Epidermal melanocyte (primary cell): ENCODE results near the gene FUT8.
"Not testable (repeated sequence)": the region's sequence is repeated elsewhere in the genome, so short reads cannot be mapped to it uniquely, and the experiment has no call there.

Experiments
- DNase-seq: peaks from one replicate; pipeline ENCODE4 v3.0.0; 2011; ENCODE audit warnings: low spot score; ENCODE audit not compliant: insufficient read length

The FUT8 gene

GRCh38 chr14:65449647-65450046 lies 37.1 kb downstream of the FUT8 start:
- no peak for DNase-seq

- no peak for DNase-seq
These were observed 41.4 kb downstream of the FUT8 start for GRCh38 chr14:65453807-65454480.

DNA sequence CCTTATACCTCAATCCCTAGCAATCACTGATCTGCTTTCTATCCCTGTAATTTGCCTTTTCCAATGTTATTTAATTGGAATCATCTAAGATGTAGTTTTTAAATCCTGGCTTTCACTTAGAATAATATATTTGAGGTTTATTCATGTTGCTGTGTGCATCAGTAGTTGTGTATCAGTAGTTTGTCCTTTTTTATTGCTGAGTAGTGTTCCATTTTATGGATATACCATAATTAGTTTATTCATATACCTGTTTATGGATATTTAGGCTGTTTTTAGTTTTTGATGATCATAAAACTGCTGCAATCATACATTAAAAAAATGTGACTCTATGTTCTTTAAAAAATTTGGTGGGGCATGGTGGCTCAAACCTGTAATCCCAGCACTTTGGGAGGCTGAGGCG lies 43.7 kb downstream of the FUT8 start:
- DNase-seq, result no peak

GRCh38 chr14:65461730-65462129 lies 49.2 kb downstream of the FUT8 start:
- DNase-seq, result no peak

DNA sequence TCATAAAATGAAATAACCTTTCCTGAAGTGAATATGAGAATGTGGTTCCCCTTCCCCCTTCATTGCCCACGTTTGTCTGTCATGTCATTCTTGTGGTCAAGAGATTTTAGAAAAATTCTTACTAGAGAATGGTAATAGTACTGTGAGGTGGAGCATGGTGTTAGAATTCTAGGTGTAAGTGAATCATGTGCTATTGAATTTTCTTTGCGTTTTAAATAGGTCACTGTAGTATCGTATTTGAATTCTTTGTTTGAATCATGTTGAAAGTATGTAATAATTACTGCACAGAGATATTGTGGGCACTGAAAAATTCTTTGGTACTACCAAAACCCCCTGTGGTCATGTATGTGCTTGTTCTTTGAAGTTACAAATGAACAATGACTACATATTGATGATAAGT lies 49.9 kb downstream of the FUT8 start:
- no peak for DNase-seq

- no peak for DNase-seq
These were observed 53.1 kb downstream of the FUT8 start for GRCh38 chr14:65465584-65465983.

- DNase-seq, result not testable (repeated sequence)
These were observed 55.4 kb downstream of the FUT8 start for GRCh38 chr14:65467926-65468325.

- DNase-seq, result no peak
These were observed 57.4 kb downstream of the FUT8 start for GRCh38 chr14:65469903-65470302.

DNA sequence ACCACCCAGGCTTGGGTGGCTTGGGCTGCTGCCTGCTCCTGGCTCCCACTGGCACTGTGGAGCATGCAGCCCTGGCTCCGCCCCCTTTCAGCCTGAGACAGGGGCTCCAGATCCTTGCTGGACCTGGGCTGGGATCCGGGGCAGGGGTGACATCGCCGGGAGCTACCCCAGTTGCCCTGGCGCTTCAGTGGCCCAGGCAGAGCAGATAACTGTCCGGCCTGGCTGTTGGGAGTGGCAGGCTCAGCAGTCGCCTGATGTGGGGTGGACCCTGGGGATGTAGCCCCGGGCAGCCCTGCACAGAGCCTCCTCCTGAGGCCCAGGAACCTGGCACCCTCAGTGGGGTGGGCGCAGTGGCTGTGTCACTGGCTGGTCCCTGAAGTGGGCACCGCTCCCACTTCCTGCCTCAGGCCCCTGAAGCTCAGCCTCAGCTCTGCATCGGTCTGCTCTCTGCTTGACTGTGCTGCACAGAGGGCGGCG lies 57.9 kb downstream of the FUT8 start:
- DNase-seq, result no peak

DNA sequence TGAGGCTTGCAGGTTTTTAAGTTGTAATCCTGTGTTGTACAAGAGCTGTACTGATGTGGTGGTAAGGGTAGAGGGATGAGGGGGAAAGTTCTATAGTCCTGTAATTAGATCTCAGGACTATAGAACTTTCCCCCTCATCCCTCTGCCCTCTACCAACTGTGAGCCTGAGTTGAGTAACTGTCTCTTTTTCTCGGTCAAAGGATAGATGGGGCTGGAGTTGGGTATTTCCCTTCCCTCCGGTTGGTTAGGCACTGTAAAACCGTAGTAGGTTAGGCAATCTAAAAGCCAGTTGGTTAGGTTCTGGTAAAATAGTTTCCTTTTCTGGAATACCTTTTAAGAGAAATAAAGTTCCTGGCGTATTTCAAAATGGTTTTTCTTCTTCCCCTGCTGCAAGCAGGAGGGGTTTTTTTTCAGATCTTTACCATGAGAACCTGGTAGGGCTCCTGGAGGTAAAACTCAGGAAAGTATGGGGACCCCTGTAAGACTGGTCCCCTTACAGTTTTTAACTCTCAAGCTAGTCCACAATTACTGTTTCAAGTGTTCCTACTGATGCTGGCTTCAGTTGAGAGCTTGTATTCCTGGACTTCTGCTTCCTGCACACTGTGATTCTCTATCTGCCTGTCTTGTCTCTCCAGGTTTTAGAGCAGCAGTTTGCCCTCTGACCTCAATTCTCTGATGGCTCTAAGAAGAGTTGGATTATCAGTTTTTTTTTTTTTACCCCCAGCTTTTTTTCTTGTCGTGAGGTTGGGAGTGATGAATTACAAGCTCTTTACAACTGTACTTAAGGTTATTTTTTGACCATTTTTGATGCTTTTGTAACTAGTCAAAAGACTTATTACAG lies 58.7 kb downstream of the FUT8 start:
- DNase-seq, result no peak

GRCh38 chr14:65472189-65472588 lies 59.7 kb downstream of the FUT8 start:
- DNase-seq, result no peak

- DNase-seq, result no peak
These were observed 63.9 kb downstream of the FUT8 start for GRCh38 chr14:65476273-65476941.

DNA sequence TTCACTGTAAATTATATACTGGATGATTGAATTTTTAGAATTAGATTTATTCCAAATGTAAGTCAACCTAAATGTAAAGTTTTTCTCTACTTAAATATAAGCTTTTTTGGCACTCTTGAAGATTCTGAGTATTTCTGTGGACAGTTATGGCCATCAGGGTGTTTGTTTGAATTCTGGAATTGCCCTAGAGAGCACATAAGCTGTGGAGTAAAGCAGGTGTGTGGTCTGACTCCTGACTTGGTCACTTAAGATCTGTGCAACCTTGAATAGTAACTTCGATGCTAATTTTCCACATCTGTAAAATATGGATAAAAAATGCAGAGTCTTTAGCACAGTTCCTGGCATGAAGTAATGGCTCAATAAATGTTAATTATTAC lies 64.4 kb downstream of the FUT8 start:
- DNase-seq, result no peak

- DNase-seq, result no peak
These were observed 65.5 kb downstream of the FUT8 start for GRCh38 chr14:65478017-65478416.

GRCh38 chr14:65478596-65478995 lies 66.1 kb downstream of the FUT8 start:
- no peak for DNase-seq

- DNase-seq, result no peak
These were observed 66.9 kb downstream of the FUT8 start for GRCh38 chr14:65479386-65479785.

GRCh38 chr14:65482757-65483438 lies 70.4 kb downstream of the FUT8 start:
- DNase-seq, result no peak

- DNase-seq, result no peak
These were observed 71.1 kb downstream of the FUT8 start for GRCh38 chr14:65483647-65484046.

DNA sequence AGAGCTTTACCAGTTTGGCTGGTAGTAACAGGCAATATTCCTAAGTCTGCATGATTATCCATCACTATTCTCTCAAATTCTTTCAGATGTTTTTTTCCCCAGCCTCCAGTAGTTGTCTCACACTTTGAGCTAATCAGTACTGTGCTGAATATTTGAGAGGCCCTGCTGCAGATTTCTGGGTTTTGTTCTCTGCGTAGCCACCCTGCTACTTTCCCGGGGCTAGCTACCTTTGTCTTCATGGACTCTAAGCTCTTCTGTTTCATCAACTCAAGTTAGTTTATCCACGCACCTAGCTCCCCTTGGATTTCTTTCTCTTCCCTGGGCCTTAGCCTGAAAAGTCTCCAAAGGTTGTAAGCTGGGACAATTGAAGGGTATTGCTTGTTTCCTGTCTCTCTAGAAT lies 73.0 kb downstream of the FUT8 start:
- DNase-seq, result no peak

DNA sequence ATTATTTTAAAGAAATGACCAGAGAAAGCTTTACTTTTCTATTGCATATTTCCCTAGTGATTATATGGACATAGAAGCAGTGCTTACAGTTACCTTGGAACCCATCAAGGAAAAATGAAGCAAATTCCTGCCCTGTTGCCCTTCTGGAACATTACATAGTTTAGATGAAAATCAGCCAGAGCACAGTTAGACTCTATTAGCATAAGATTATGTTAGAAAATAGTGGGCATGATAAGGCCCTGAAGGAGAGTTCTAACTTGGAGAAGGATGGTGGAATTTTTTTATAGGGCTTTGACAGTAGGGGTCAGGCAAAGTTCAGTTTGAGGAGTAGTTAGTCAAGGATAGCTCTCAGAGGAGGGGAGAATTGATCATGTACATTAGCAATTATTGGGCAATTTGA lies 74.3 kb downstream of the FUT8 start:
- DNase-seq, result no peak

- DNase-seq, result no peak
These were observed 75.4 kb downstream of the FUT8 start for GRCh38 chr14:65487783-65488494.
